Glutamatergic neuron (in vitro differentiated cells): Measurements from ENCODE around the gene NOD1. TPM values are rescaled to one million over a fixed set of nuclear protein-coding genes. Genes with fewer than 3 reads are reported as not detected.
"Not testable (repeated sequence)": the region's sequence is repeated elsewhere in the genome, so short reads cannot be mapped to it uniquely, and the experiment has no call there.

Experiments
- DNase-seq: peaks from one replicate; pipeline ENCODE4 v3.0.0; 2022
- H3K27ac Mint-ChIP-seq: one replicate; pipeline ENCODE4 v1.8.0; 2020; ENCODE audit warnings: mild to moderate bottlenecking, mixed read lengths, inconsistent platforms; ENCODE audit not compliant: unreplicated experiment
- H3K27me3 Mint-ChIP-seq: one replicate; pipeline ENCODE4 v1.8.0; 2020; ENCODE audit warnings: mild to moderate bottlenecking, moderate library complexity, mixed read lengths, inconsistent platforms; ENCODE audit not compliant: unreplicated experiment
- H3K36me3 Mint-ChIP-seq: one replicate; pipeline ENCODE4 v1.8.0; 2020; ENCODE audit warnings: mild to moderate bottlenecking, mixed read lengths, inconsistent platforms; ENCODE audit not compliant: unreplicated experiment
- H3K4me1 Mint-ChIP-seq: one replicate; pipeline ENCODE4 v1.8.0; 2020; ENCODE audit warnings: mild to moderate bottlenecking, low read depth, mixed read lengths, inconsistent platforms; ENCODE audit not compliant: unreplicated experiment
- H3K4me3 Mint-ChIP-seq: one replicate; pipeline ENCODE4 v1.8.0; 2020; ENCODE audit warnings: mild to moderate bottlenecking, mixed read lengths, inconsistent platforms; ENCODE audit not compliant: unreplicated experiment
- H3K9me3 Mint-ChIP-seq: one replicate; pipeline ENCODE4 v1.8.0; 2020; ENCODE audit warnings: mild to moderate bottlenecking, moderate library complexity, mixed read lengths, inconsistent platforms; ENCODE audit not compliant: unreplicated experiment
- long read RNA-seq: library from polyadenylated mRNA; unstranded; transcript quantifications from one replicate; pipeline ENCODE4 v2.0.0, GENCODE V29; 2020; ENCODE audit not compliant: unreplicated experiment
- total RNA-seq: library from RNA; stranded (reverse); fragmentation: NEBNext Ultra II Directional; extraction: Animal tissue kit (Norgen Biotek cat#: 25700); gene quantifications from one replicate; pipeline ENCODE4 v1.2.1, GENCODE V29; 2021; ENCODE audit not compliant: unreplicated experiment
- TF ChIP-seq, protein P1 (sequence below): fragments of 200-600 bp; sonication (generic); IDR thresholded peaks from one replicate; pipeline ENCODE4 v1.5.0; 2021; ENCODE audit not compliant: partially characterized antibody, unreplicated experiment

Gene NOD1, protein sequence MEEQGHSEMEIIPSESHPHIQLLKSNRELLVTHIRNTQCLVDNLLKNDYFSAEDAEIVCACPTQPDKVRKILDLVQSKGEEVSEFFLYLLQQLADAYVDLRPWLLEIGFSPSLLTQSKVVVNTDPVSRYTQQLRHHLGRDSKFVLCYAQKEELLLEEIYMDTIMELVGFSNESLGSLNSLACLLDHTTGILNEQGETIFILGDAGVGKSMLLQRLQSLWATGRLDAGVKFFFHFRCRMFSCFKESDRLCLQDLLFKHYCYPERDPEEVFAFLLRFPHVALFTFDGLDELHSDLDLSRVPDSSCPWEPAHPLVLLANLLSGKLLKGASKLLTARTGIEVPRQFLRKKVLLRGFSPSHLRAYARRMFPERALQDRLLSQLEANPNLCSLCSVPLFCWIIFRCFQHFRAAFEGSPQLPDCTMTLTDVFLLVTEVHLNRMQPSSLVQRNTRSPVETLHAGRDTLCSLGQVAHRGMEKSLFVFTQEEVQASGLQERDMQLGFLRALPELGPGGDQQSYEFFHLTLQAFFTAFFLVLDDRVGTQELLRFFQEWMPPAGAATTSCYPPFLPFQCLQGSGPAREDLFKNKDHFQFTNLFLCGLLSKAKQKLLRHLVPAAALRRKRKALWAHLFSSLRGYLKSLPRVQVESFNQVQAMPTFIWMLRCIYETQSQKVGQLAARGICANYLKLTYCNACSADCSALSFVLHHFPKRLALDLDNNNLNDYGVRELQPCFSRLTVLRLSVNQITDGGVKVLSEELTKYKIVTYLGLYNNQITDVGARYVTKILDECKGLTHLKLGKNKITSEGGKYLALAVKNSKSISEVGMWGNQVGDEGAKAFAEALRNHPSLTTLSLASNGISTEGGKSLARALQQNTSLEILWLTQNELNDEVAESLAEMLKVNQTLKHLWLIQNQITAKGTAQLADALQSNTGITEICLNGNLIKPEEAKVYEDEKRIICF
- total RNA-seq, result 9.3 TPM
- long read RNA-seq, partial matches to known transcripts, result 0 of 1 reads
- long read RNA-seq, other reads (novel, unspliced or antisense), result 1 of 1 reads

DNA sequence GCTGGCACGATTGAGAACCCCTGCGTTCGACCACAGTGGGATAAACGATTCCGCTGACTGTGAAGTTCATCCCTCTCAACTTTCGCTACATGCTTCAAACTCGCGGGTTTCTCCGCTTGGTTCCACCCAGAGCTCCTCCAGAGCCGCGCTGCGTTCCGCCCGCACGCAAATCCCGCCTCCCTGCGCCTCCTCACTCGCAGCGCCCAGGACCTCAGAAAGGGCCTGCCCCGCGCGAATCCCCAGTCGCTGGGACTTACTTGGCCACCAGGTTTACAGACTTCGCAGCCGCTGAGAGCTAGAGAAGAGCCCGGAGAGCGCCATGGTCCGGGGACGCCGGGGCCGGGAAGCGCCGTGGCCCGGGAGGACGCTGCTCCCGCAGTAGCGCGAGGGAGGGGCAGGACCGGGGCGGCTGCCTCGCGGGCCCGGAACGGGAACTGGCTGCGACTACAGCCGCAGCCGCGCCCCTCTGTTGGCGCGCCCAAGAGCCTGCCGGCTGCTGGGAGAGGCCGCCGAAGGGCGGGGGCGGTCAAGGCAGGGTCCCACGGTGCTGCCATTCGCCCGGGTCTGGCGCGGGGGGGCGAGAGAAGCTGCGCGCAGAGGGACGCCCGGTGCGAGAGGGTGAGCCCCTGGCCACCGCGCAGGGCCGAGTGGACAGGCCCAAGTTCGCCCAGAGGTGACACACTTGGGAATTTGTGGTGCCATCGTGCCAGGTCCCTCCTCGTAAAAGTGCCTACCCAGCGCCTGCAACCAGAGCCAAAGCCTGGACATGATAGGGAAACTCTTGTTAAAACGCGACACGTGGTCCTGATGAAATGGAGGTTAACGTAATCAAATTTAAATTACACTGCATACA, at the start of gene NOD1:
TSS of gene NOD1 (minus strand) at position 436 of the 853 bp plus-strand sequence. CDS start 21,863 bp downstream, outside the sequence.
- Mint-ChIP-seq H3K27ac (peak within 1 kb of the TSS; percentile 68), H3K36me3 (no peaks in the 10 kb centered on the region), H3K4me3 (peak within 1 kb of the TSS; percentile 94), H3K9me3 (peaks cover 2% of the 10 kb centered on the region), H3K4me1 (peaks cover 10% of the 10 kb centered on the region), H3K27me3 (peaks cover 4% of the 10 kb centered on the region)
- TF ChIP-seq, protein P1, sequence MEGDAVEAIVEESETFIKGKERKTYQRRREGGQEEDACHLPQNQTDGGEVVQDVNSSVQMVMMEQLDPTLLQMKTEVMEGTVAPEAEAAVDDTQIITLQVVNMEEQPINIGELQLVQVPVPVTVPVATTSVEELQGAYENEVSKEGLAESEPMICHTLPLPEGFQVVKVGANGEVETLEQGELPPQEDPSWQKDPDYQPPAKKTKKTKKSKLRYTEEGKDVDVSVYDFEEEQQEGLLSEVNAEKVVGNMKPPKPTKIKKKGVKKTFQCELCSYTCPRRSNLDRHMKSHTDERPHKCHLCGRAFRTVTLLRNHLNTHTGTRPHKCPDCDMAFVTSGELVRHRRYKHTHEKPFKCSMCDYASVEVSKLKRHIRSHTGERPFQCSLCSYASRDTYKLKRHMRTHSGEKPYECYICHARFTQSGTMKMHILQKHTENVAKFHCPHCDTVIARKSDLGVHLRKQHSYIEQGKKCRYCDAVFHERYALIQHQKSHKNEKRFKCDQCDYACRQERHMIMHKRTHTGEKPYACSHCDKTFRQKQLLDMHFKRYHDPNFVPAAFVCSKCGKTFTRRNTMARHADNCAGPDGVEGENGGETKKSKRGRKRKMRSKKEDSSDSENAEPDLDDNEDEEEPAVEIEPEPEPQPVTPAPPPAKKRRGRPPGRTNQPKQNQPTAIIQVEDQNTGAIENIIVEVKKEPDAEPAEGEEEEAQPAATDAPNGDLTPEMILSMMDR, result no peak
- DNase-seq, result peak; percentile 76

DNA sequence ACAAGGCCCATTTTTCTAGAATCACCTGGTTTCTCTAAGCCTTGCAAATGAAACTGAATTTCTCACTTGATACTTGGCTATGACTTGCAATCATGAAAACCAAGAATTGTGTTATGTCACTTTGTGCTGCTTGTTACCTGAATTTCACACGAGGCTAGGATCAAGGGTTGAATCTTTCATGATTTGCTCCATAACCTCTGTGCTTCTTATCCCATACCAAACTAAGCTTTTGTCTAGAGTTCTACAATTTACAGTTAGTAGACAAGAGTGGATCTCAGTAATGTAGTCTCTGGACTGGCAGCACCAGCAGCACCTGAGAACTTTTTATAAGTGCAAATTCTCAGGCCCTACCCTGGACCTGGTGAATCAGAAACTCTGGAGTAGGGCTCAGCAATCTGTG, 48.7 kb upstream of the NOD1 start:
- H3K27ac Mint-ChIP-seq, H3K9me3 Mint-ChIP-seq, H3K27me3 Mint-ChIP-seq, H3K4me3 Mint-ChIP-seq, DNase-seq, H3K36me3 Mint-ChIP-seq, H3K4me1 Mint-ChIP-seq: not testable (repeated sequence)

DNA sequence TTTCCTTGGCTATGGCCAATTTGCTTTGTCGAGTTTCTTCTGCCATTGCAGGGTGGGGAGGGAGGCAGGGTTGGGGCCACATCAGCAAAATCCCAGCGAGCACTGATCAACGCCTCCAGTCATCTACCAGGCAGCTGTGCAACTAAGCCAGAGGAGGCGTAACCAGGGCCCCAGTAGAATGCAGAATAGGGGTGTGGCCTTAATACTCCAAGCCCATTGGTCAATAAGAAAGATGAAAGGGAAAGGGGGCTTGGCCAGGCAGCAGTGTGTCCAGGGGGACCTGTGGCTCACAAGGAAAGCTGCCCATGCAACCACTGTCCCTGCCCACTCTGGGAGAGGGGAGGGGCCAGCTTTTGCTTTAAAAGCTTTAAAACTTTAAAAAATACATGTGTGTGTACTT, 47.6 kb upstream of the NOD1 start:
- Mint-ChIP-seq H3K27ac (no peak overlapping the region), H3K9me3 (no peaks in the 10 kb centered on the region), H3K27me3 (no peaks in the 10 kb centered on the region), H3K36me3 (no peaks in the 10 kb centered on the region), H3K4me1 (peaks cover 5% of the 10 kb centered on the region), H3K4me3 (no peak overlapping the region)
- TF ChIP-seq, protein P1, result no peak
- no peak for DNase-seq

DNA sequence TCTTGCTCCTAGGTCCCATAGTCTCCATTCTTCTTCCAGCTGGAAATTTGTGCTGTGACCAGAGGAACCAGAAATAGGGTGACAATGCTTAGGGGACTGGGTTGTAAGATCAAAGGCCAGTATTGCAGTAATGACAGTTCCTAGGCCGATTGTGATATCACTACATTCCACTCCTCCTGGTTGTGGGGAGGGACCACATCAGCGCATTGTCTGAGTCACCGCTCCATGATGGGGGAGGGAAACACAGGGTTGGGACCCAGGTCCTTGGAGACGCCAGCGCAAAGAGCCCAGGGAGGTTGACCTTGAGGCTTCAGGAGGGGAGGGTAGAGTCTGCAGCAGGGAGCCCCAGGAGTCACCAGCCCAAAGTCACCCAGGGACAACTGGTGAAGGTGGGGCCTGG, 46.8 kb upstream of the NOD1 start:
- no peak overlapping the region for H3K4me3 Mint-ChIP-seq
- no peaks in the 10 kb centered on the region for H3K9me3 Mint-ChIP-seq
- no peaks in the 10 kb centered on the region for H3K36me3 Mint-ChIP-seq
- no peak for DNase-seq
- no peaks in the 10 kb centered on the region for H3K27me3 Mint-ChIP-seq
- peaks cover 8% of the 10 kb centered on the region for H3K4me1 Mint-ChIP-seq
- H3K27ac Mint-ChIP-seq, result no peak overlapping the region
- TF ChIP-seq, protein P1, result no peak

DNA sequence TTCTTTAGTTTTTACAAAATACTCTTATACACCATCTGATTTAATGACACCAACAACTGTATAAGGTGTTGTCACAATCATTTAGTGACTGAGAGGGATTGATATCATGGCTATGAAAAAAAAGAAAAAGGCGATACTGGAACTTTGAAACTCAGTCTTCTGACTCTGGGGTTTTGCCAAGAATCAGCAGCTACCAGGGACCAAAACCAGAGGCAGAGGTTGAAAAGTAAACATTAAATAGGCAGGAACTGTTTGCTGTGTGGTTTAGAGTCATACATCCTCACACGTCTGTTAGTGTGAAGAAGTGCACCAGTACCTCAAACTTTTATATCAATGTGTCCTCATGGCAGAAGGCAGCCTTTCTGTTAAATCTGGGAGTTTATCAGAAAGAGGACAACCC, 46.0 kb upstream of the NOD1 start:
- H3K27me3 Mint-ChIP-seq, result no peaks in the 10 kb centered on the region
- no peaks in the 10 kb centered on the region for H3K36me3 Mint-ChIP-seq
- no peaks in the 10 kb centered on the region for H3K9me3 Mint-ChIP-seq
- no peak for DNase-seq
- TF ChIP-seq, protein P1, result no peak
- H3K4me3 Mint-ChIP-seq, result no peak overlapping the region
- no peak overlapping the region for H3K27ac Mint-ChIP-seq
- peaks cover 10% of the 10 kb centered on the region for H3K4me1 Mint-ChIP-seq
